K562 (cell line): ENCODE data around the gene CENPO. TPM values are rescaled to one million over a fixed set of nuclear protein-coding genes. Genes with fewer than 3 reads are reported as not detected.
A peak's percentile ranks its signal among the peaks of the same experiment; 100 is the strongest.

Experiments
- ATAC-seq: fragments of 200-7000 bp; cut with Tn5 transposase; 3 replicates; pipeline ENCODE4 v1.9.1; 2020; ENCODE audit warnings: moderate library complexity
- BruUV-seq: library from RNA; stranded (reverse); fragments of 400-500 nt; replicated peaks from 2 replicates; lab custom pipeline; 2021; lab: Mats Ljungman, UMichigan
- CTCF ChIA-PET: fragments of 300-600 bp; formaldehyde crosslinking; extraction: SDS; loops from one replicate; lab custom pipeline; 2021; ENCODE audit warnings: low intra/inter-chr PET ratio; lab: Yijun Ruan, JAX
- POLR2A ChIA-PET: fragments of 300-600, 350-650 bp; sonication (Branson Sonifier 250); formaldehyde crosslinking; extraction: SDS; loops from one replicate; lab custom pipeline; 2021; ENCODE audit warnings: antibody characterized with exemption, inconsistent platforms; lab: Yijun Ruan, JAX
- DNase-seq, 4 experiments: peaks; one replicate each; pipeline versions ENCODE4 v3.0.0 to v3.0.0-alpha.2; 2011 to 2018; ENCODE audit warnings: low spot score in 3 of 4, mixed read lengths in 3 of 4; ENCODE audit errors: extremely low read depth in 1 of 4
- FAIRE-seq: peaks from 2 replicates; lab custom pipeline; 2011; peaks lifted over from hg19 to GRCh38; lab: Jason Lieb, UNC
- H2AFZ ChIP-seq: 2 replicates; pipeline ENCODE4 v1.6.0; 2011; ENCODE audit warnings: low read depth, low read length, control low read depth, inconsistent platforms
- H3K27ac ChIP-seq: fragments of 200-600 bp; 3 replicates; pipeline ENCODE4 v1.8.0; 2011; ENCODE audit warnings: low read depth, mild to moderate bottlenecking, control low read depth, inconsistent platforms, low read length, moderate library complexity, mixed read lengths; ENCODE audit errors: extremely low read depth
- H3K27me3 ChIP-seq, 2 experiments: fragments of 300-600 bp in 1 of 2; 2 replicates in 1 of 2; 3 replicates in 1 of 2; pipeline versions ENCODE4 v1.6.0 to v1.8.0; 2011; ENCODE audit warnings: inconsistent platforms in 2 of 2, low read length in 2 of 2, mild to moderate bottlenecking in 1 of 2, mixed read lengths in 1 of 2, moderate library complexity in 1 of 2; ENCODE audit not compliant: control insufficient read depth in 2 of 2, insufficient read depth in 2 of 2
- H3K36me3 ChIP-seq: fragments of 300-600 bp; 3 replicates; pipeline ENCODE4 v1.8.0; 2011; ENCODE audit warnings: mild to moderate bottlenecking, low read length, inconsistent platforms; ENCODE audit not compliant: control insufficient read depth, insufficient read depth
- H3K4me1 ChIP-seq, 2 experiments: fragments of 200-600 bp in 1 of 2; replicated peaks in 1 of 2; 2 replicates in 1 of 2; 3 replicates in 1 of 2; pipeline versions ENCODE4 v1.5.1 to v1.8.0; 2011; ENCODE audit warnings: inconsistent platforms in 2 of 2, low read length in 2 of 2, mild to moderate bottlenecking in 1 of 2, mixed read lengths in 1 of 2, moderate library complexity in 1 of 2; ENCODE audit not compliant: control insufficient read depth in 2 of 2, insufficient read depth in 2 of 2
- H3K4me2 ChIP-seq: 2 replicates; pipeline ENCODE4 v1.6.1; 2011; ENCODE audit warnings: low read length, control low read depth, inconsistent platforms, mixed read lengths; ENCODE audit not compliant: insufficient read depth
- H3K4me3 ChIP-seq: fragments of 200-600 bp; sonication (generic), shearing (Covaris generic); 2 replicates; pipeline ENCODE4 v1.5.1; 2016; ENCODE audit warnings: control low read depth, inconsistent platforms
- H3K79me2 ChIP-seq: fragments of 200-600 bp; 3 replicates; pipeline ENCODE4 v1.8.0; 2011; ENCODE audit warnings: low read length, inconsistent platforms; ENCODE audit not compliant: control insufficient read depth, insufficient read depth
- H3K9ac ChIP-seq, 2 experiments: 2 replicates each; pipeline versions ENCODE4 v1.6.0 to v1.6.1; 2011; ENCODE audit warnings: low read depth in 2 of 2, low read length in 2 of 2, control low read depth in 1 of 2, inconsistent platforms in 1 of 2, mild to moderate bottlenecking in 1 of 2, mixed read lengths in 1 of 2; ENCODE audit not compliant: insufficient read depth in 1 of 2
- H3K9me1 ChIP-seq: one replicate; pipeline ENCODE4 v1.6.0; 2011; ENCODE audit warnings: inconsistent platforms, mild to moderate bottlenecking, low read length, moderate library complexity; ENCODE audit not compliant: control insufficient read depth, insufficient read depth
- H3K9me3 ChIP-seq: replicated peaks from 2 replicates; pipeline ENCODE4 v1.5.1; 2011; ENCODE audit warnings: low read depth, low read length, inconsistent platforms; ENCODE audit not compliant: control insufficient read depth, insufficient read depth
- H4K20me1 ChIP-seq: replicated peaks from 2 replicates; pipeline ENCODE4 v1.6.1; 2011; ENCODE audit warnings: low read length, inconsistent platforms, mixed read lengths; ENCODE audit not compliant: control insufficient read depth, insufficient read depth
- HEY1 ChIP-seq: fragments of 250-450 bp; sonication (Bioruptor Pico); IDR thresholded peaks from 2 replicates; pipeline ENCODE4 v1.5.0; 2020; ENCODE audit warnings: mild to moderate bottlenecking, moderate library complexity, borderline replicate concordance
- HNRNPL ChIP-seq: fragments of 200-400 bp; formaldehyde crosslinking; IDR thresholded peaks from 2 replicates; pipeline ENCODE4 v1.6.1; 2017; ENCODE audit warnings: low read depth, mild to moderate bottlenecking, low read length
- SIN3B ChIP-seq: fragments of 450-650 bp; IDR thresholded peaks from 2 replicates; pipeline ENCODE4 v1.6.1; 2017; ENCODE audit warnings: low read depth, mild to moderate bottlenecking, moderate library complexity
- ZNF140 ChIP-seq: fragments of 250-450 bp; sonication (Bioruptor Pico); IDR thresholded peaks from 2 replicates; pipeline ENCODE4 v1.8.0; 2021; ENCODE audit warnings: moderate library complexity, mild to moderate bottlenecking, inconsistent platforms
- ZNF174 ChIP-seq: fragments of 250-450 bp; sonication (Bioruptor Pico); IDR thresholded peaks from 2 replicates; pipeline ENCODE4 v1.4.0; 2020; ENCODE audit warnings: mild to moderate bottlenecking
- ZNF561 ChIP-seq: fragments of 450-650 bp; formaldehyde crosslinking; conservative IDR thresholded peaks from 2 replicates; pipeline ENCODE4 v1.4.0; 2020; ENCODE audit warnings: mild to moderate bottlenecking, moderate library complexity
- WGBS: fragments of 100-300 bp; shearing (Covaris generic); methylation state at CpG from one replicate; pipeline ENCODE4 v1.1.6; 2016; ENCODE audit warnings: low coverage, mixed read lengths; ENCODE audit not compliant: insufficient coverage; ENCODE audit errors: missing lambda C conversion rate; 5-methylcytosine and 5-hydroxymethylcytosine counted together
- in situ Hi-C: fragments of 300-500 bp; cut with MboI; formaldehyde crosslinking; loops from 4 replicates; pipeline ENCODE4 v1.15.0; 2018; ENCODE audit warnings: inconsistent platforms, mixed read lengths
- intact Hi-C: fragments of 100-400 bp; cut with micrococcal nuclease; formaldehyde crosslinking; loops from 2 replicates; pipeline ENCODE4 v1.14.2; 2022
- polyA plus RNA-seq, 8 experiments: library from polyadenylated mRNA; depleted of rRNA in 4 of 8; stranded (reverse) in 5 of 8; unstranded in 3 of 8; fragments of >200 nt; fragmentation: Nextera tagmentation in 2 of 8; fragmentation: Illumina TruSeq in 1 of 8; extraction: Ambion mirVana in 2 of 8; extraction: Trizol in 1 of 8; gene quantifications; 2 replicates each; pipeline versions ENCODE4 v1.2.1 to v1.2.3, GENCODE V29; 2011 to 2014; ENCODE audit warnings: inconsistent platforms in 1 of 8, missing spikeins in 1 of 8
- total RNA-seq, 7 experiments: library from RNA; depleted of rRNA in 6 of 7; stranded (reverse); fragments of >200 nt in 6 of 7; fragmentation: Illumina TruSeq in 2 of 7; extraction: Trizol in 2 of 7; gene quantifications; 2 replicates each; pipeline versions ENCODE4 v1.2.1 to v1.2.3, GENCODE V29; 2011 to 2021; ENCODE audit warnings: low replicate concordance in 1 of 7
- TF ChIP-seq, protein P1 (sequence below): sonication (generic); formaldehyde crosslinking; IDR thresholded peaks from 2 replicates; pipeline ENCODE4 v1.8.1; 2023; ENCODE audit warnings: mild to moderate bottlenecking, missing genetic modification reagents
- TF ChIP-seq, protein P2 (sequence below): IDR thresholded peaks from 2 replicates; pipeline ENCODE4 v1.6.1; 2014; ENCODE audit warnings: antibody characterized with exemption
- TF ChIP-seq, protein P3 (sequence below): fragments of 250-450 bp; sonication (Bioruptor Pico); IDR thresholded peaks from 2 replicates; pipeline ENCODE4 v1.8.0; 2022; ENCODE audit warnings: moderate library complexity, mild to moderate bottlenecking, inconsistent platforms
- TF ChIP-seq, protein P4 (sequence below): fragments of 250-450 bp; sonication (Bioruptor Pico); IDR thresholded peaks from 2 replicates; pipeline ENCODE4 v1.4.0; 2020; ENCODE audit warnings: mild to moderate bottlenecking, moderate library complexity
- TF ChIP-seq, protein P5 (sequence below): fragments of 250-450 bp; sonication (Bioruptor Pico); IDR thresholded peaks from 2 replicates; pipeline ENCODE4 v1.8.0; 2021; ENCODE audit warnings: borderline replicate concordance, mild to moderate bottlenecking, moderate library complexity; ENCODE audit not compliant: poor library complexity, severe bottlenecking

CENPO gene
- total and polyA plus RNA-seq, 9 of the 15 experiments (the other 6 are each of a cell fraction or from before 2014, with no cell fraction given), result 30.6 to 59.4 (median 38.9) TPM

DNA sequence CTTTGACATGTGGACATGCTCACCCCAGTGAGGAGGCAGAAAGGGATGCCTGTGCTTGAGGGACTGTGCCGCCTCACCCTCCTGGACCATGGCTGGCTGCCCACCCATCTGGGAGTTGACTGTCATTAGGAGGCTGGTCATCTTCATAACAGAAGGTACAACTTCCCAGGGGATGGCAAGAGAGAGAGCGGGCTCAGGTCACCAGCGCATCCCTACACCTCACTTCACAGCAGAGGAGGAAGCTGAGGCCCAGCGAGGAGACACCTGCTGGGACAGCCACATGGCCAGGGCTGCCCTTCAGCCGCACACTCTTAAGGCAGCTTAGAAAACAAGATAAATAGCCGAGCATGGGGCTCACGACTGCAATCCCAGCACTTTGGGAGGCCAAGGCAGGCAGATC is 67.4 kb downstream of the CENPO start (continued):
- TF ChIP-seq, protein P1, sequence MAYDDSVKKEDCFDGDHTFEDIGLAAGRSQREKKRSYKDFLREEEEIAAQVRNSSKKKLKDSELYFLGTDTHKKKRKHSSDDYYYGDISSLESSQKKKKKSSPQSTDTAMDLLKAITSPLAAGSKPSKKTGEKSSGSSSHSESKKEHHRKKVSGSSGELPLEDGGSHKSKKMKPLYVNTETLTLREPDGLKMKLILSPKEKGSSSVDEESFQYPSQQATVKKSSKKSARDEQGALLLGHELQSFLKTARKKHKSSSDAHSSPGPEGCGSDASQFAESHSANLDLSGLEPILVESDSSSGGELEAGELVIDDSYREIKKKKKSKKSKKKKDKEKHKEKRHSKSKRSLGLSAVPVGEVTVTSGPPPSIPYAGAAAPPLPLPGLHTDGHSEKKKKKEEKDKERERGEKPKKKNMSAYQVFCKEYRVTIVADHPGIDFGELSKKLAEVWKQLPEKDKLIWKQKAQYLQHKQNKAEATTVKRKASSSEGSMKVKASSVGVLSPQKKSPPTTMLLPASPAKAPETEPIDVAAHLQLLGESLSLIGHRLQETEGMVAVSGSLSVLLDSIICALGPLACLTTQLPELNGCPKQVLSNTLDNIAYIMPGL (CRISPR knock-in tag), result no peak
- TF ChIP-seq, protein P2, sequence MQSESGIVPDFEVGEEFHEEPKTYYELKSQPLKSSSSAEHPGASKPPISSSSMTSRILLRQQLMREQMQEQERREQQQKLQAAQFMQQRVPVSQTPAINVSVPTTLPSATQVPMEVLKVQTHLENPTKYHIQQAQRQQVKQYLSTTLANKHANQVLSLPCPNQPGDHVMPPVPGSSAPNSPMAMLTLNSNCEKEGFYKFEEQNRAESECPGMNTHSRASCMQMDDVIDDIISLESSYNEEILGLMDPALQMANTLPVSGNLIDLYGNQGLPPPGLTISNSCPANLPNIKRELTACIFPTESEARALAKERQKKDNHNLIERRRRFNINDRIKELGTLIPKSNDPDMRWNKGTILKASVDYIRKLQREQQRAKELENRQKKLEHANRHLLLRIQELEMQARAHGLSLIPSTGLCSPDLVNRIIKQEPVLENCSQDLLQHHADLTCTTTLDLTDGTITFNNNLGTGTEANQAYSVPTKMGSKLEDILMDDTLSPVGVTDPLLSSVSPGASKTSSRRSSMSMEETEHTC, result no peak
- TF ChIP-seq, protein P3, sequence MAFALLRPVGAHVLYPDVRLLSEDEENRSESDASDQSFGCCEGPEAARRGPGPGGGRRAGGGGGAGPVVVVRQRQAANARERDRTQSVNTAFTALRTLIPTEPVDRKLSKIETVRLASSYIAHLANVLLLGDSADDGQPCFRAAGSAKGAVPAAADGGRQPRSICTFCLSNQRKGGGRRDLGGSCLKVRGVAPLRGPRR (CRISPR knock-in tag), result no peak
- no peak for TF ChIP-seq ZNF561 (CRISPR knock-in tag)

DNA sequence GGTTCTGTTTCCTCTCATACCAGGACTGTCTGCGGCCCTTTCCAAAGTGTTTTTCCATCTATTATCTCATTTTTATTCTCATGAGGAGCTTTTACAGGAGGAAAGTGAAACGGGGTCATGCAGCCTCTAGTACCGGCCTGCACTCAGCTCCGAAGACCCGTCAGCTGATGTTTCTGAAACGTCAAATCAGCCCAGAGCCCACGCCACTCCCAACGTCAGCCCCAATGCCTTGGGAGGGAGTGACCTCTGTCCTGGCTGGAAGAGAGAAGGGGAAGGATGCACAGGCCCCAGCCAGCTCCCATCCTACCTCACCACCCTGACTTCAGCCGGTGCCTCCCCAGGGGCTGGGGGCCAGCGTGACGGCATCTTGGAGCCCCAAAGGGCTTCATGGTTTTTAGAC is 68.3 kb downstream of the CENPO start:
- Histone ChIP-seq H3K4me1 (no peaks in the 10 kb centered on the region), H2AFZ (no peak overlapping the region), H3K27me3 (no peaks in the 10 kb centered on the region), H3K9me3 (no peaks in the 10 kb centered on the region), H3K9me1 (no peaks in the 10 kb centered on the region), H3K4me2 (no peak overlapping the region), H3K36me3 (no peaks in the 10 kb centered on the region; the same call in 1 of the 3 replicates), H3K9ac (0 out of 4 replicates have a peak overlapping the region, but pooled peaks of 1 of the 2 experiments have one; percentile 11), H3K27ac (no peak overlapping the region), H4K20me1 (no peaks in the 10 kb centered on the region), H3K79me2 (no peaks in the 10 kb centered on the region), H3K4me3 (no peak overlapping the region)
- ChIA-PET CTCF (no interaction called here), POLR2A (no interaction called here)
- no TSS peak for BruUV-seq
- in situ Hi-C loops, result no loop called here
- FAIRE-seq (no peak), DNase-seq (no peak), ATAC-seq (no peak)
- intact Hi-C loops, result no loop called here
- WGBS, result 84% methylated on average over 11 of the region's 11 CpGs
- TF ChIP-seq, protein P4, sequence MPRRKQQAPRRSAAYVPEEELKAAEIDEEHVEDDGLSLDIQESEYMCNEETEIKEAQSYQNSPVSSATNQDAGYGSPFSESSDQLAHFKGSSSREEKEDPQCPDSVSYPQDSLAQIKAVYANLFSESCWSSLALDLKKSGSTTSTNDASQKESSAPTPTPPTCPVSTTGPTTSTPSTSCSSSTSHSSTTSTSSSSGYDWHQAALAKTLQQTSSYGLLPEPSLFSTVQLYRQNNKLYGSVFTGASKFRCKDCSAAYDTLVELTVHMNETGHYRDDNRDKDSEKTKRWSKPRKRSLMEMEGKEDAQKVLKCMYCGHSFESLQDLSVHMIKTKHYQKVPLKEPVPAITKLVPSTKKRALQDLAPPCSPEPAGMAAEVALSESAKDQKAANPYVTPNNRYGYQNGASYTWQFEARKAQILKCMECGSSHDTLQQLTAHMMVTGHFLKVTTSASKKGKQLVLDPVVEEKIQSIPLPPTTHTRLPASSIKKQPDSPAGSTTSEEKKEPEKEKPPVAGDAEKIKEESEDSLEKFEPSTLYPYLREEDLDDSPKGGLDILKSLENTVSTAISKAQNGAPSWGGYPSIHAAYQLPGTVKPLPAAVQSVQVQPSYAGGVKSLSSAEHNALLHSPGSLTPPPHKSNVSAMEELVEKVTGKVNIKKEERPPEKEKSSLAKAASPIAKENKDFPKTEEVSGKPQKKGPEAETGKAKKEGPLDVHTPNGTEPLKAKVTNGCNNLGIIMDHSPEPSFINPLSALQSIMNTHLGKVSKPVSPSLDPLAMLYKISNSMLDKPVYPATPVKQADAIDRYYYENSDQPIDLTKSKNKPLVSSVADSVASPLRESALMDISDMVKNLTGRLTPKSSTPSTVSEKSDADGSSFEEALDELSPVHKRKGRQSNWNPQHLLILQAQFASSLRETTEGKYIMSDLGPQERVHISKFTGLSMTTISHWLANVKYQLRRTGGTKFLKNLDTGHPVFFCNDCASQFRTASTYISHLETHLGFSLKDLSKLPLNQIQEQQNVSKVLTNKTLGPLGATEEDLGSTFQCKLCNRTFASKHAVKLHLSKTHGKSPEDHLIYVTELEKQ (CRISPR knock-in tag), result no peak
- TF ChIP-seq SIN3B, result no peak
- TF ChIP-seq ZNF174, result no peak
- TF ChIP-seq, protein P5, sequence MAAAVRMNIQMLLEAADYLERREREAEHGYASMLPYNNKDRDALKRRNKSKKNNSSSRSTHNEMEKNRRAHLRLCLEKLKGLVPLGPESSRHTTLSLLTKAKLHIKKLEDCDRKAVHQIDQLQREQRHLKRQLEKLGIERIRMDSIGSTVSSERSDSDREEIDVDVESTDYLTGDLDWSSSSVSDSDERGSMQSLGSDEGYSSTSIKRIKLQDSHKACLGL (CRISPR knock-in tag), result no peak
- no peak for TF ChIP-seq HEY1
- no peak for TF ChIP-seq HNRNPL
- no peak for TF ChIP-seq ZNF140
- TF ChIP-seq, protein P1 (CRISPR knock-in tag), result no peak
